Measurements from ENCODE around the gene RNLS. TPM values are rescaled to one million over a fixed set of nuclear protein-coding genes. Genes with fewer than 3 reads are reported as not detected.

RNLS gene
- total RNA-seq, 1 donor from 2014 or later: 13.3 TPM

DNA sequence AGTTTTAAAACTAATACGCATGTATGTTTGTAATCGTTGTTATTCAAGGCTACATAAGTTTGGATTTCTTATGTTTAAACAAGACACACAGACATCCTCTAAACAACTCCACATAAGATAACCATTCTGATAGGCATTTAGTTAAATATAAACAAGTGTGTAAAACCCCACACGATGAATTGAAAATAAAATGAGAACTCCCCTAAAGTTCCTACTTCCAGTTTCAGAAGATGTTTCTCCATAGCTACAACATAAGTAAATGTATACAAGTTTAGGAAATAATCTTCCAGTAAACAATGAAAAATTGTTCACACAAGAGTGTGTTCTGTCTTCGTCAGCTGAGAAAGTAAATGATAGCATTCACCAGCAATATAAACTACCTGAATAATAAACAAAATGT is 246.8 kb downstream of the RNLS start:
- TF ChIP-seq POLR2AphosphoS5 (IDR thresholded peaks at IDR 0.05; ENCODE audit: insufficient read depth in 1 of 2, low read depth in 1 of 2): no peak
- TF ChIP-seq POLR2A (IDR thresholded peaks at IDR 0.05): no peak
- TF ChIP-seq CTCF (IDR thresholded peaks at IDR 0.05): no peak
- intact Hi-C loops (cut with DNase I): no loop called here
- H3K9me3 ChIP-seq: no peaks in the 10 kb centered on the region

DNA sequence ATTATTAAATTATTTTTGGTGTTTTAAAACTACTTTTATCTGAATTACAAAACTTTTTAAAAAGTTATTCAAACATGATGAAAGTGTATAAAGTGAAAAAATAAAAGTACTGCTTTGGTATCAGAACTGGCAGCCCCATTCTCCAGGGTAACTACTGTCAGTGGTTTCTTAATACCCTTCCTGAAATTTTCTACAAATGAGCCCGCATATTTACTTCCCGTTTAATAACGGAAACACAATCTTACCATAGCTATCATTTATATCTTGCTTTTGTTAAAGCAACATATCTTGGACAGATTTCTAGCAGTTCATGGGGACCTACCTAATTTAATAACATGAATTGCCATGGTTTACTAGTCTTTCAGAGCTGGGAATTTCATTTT is 249.9 kb downstream of the RNLS start:
- Histone ChIP-seq H3K36me3 (no peaks in the 10 kb centered on the region), H3K9me3 (no peaks in the 10 kb centered on the region), H3K4me1 (no peaks in the 10 kb centered on the region), H3K27me3 (no peaks in the 10 kb centered on the region), H3K27ac (no peak overlapping the region), H3K4me3 (no peak overlapping the region)
- intact Hi-C loops (cut with DNase I): no loop called here
- DNase-seq (ENCODE audit: extremely low spot score in 2 of 2): no peak
- TF ChIP-seq POLR2A (IDR thresholded peaks at IDR 0.05) (no peak), CTCF (IDR thresholded peaks at IDR 0.05) (no peak), POLR2AphosphoS5 (IDR thresholded peaks at IDR 0.05; ENCODE audit: insufficient read depth in 1 of 2, low read depth in 1 of 2) (no peak)

More for the DNA sequence above, 246.8 kb downstream of the RNLS start:
- no peaks in the 10 kb centered on the region for H3K27me3 ChIP-seq
- H3K36me3 ChIP-seq: no peaks in the 10 kb centered on the region
- no peak overlapping the region for H3K4me3 ChIP-seq
- DNase-seq (ENCODE audit: extremely low spot score in 2 of 2): no peak
- no peak overlapping the region for H3K27ac ChIP-seq
- H3K4me1 ChIP-seq: no peaks in the 10 kb centered on the region

DNA sequence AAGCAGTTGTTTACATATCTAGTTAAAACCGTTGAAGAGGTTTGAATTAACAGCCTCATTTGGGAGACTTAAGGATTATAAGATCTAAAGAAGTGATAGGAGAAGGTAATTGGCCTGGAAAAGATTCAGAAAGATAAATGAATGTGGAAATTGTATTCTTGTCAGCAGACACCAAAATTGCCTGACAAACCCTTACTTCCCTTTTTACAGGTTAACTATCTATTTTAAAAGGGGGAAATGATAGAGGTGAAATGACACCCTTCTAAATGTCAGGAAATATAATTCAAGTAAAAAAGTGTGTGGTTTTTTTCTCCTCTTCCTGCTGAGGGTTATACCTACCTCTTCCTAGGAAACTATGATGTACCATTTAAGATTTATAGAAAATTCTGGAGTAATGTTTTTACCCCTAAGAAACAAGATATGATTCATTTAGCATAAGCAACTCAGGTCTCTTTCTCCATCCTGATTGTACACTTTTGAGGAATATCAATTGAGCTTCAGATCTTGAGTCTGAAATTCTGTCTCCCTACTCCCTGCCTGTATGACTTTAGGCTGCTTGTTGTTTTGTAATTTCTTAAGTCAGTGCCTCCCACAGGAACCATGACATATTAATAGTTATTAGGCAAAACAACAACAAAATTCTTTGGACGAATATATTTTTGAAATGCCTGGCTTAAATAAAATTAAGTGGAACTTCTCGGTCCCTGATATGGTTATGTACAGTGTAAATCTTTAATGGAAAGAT is 250.4 kb downstream of the RNLS start:
- H3K4me3 ChIP-seq: no peak overlapping the region
- intact Hi-C loops (cut with DNase I): no loop called here

DNA sequence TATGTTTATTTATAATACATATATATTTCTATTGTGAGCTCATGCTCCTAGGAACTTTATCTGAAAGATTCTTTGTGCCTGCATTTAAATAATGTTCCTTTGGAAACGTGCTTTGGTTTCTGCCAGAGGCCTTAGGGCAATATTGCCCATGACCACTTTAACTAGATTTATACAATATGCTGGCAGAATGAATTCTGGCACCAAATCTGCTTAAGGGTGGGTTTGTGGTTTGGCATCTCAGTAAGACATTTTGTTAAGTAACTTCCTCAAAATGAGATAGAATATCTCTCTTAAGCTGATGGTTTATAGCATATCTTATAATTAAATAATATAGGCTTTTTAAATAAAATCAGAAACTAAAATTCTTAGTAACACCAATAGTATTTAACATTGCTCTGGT is 252.9 kb downstream of the RNLS start:
- H3K27me3 ChIP-seq: no peaks in the 10 kb centered on the region
- TF ChIP-seq POLR2AphosphoS5 (IDR thresholded peaks at IDR 0.05; ENCODE audit: insufficient read depth in 1 of 2, low read depth in 1 of 2) (no peak), CTCF (IDR thresholded peaks at IDR 0.05) (no peak), POLR2A (IDR thresholded peaks at IDR 0.05) (no peak)
- H3K27ac ChIP-seq: no peak overlapping the region
- no peak for DNase-seq (ENCODE audit: extremely low spot score in 2 of 2)
- H3K4me3 ChIP-seq: no peak overlapping the region
- intact Hi-C loops (cut with DNase I): no loop called here
- no peaks in the 10 kb centered on the region for H3K4me1 ChIP-seq
- H3K9me3 ChIP-seq: no peaks in the 10 kb centered on the region
- no peaks in the 10 kb centered on the region for H3K36me3 ChIP-seq

More for the DNA sequence above, 250.4 kb downstream of the RNLS start:
- Histone ChIP-seq H3K4me1 (no peaks in the 10 kb centered on the region), H3K27ac (no peak overlapping the region), H3K27me3 (no peaks in the 10 kb centered on the region), H3K36me3 (no peaks in the 10 kb centered on the region), H3K9me3 (no peaks in the 10 kb centered on the region)
- no peak for TF ChIP-seq CTCF (IDR thresholded peaks at IDR 0.05)
- no peak for TF ChIP-seq POLR2A (IDR thresholded peaks at IDR 0.05)
- no peak for TF ChIP-seq POLR2AphosphoS5 (IDR thresholded peaks at IDR 0.05; ENCODE audit: insufficient read depth in 1 of 2, low read depth in 1 of 2)
- DNase-seq (ENCODE audit: extremely low spot score in 2 of 2): no peak

- intact Hi-C loops (cut with DNase I): no loop called here
- Histone ChIP-seq H3K4me1 (no peaks in the 10 kb centered on the region), H3K9me3 (peaks cover 3% of the 10 kb centered on the region), H3K36me3 (no peaks in the 10 kb centered on the region), H3K4me3 (no peak overlapping the region), H3K27me3 (no peaks in the 10 kb centered on the region), H3K27ac (no peak overlapping the region)
- no peak for DNase-seq (ENCODE audit: extremely low spot score in 2 of 2)
- TF ChIP-seq POLR2AphosphoS5 (IDR thresholded peaks at IDR 0.05; ENCODE audit: insufficient read depth in 1 of 2, low read depth in 1 of 2) (no peak), CTCF (IDR thresholded peaks at IDR 0.05) (no peak), POLR2A (IDR thresholded peaks at IDR 0.05) (no peak)
These were observed 260.6 kb downstream of the RNLS start for GRCh38 chr10:88322324-88323063.

Data from vagina (tissue), 2 donors.